Measurements from ENCODE around the gene AKAP11.

AKAP11 gene

DNA sequence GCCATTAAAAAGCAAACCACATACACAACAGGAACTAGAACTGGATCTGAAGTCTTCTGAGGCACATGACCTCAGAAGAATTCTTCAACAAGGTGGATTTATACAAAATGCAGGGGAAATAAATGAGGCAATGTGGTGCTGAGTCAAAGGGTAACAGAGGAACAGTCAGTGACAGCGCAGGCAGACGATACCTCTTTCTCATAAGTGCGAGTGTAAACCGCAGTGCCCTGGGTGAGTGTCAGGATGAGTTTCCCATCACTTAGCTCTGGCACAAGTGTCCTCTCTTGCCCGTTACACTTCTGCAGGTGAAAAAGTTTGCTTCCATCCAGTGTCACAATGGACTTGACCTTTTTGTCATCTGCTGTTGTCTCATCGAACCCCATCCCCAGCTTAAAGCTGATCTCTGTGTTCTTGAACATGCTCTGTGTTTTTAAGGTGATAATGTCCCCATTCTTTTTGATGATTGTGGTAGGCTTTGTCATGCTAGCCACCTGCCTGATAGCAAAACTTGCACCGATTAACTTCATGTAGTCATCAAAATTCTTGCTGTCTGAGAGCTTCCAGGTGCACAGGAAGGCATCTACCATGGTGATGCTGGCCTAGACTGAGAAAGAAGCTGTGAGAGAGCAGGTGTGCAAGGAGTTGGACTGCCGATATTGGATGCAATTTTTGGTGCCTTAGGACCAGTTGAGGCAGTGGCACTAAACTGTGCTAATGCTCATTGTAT is 97.3 kb downstream of the AKAP11 start:
- peak; percentile 53 for DNase-seq
- no peaks in the 10 kb centered on the region for H3K9me3 ChIP-seq (replicated peaks; ENCODE audit: insufficient read depth, low read length)
- no peaks in the 10 kb centered on the region for H3K79me2 ChIP-seq (ENCODE audit: low read length)
- no peaks in the 10 kb centered on the region for H3K36me3 ChIP-seq (replicated peaks; ENCODE audit: insufficient read depth, low read length)
- H3K9ac ChIP-seq (ENCODE audit: low read length): no peak overlapping the region
- peaks cover 8% of the 10 kb centered on the region; the same call in 1 of the 2 replicates for H3K4me1 ChIP-seq (ENCODE audit: low read length)
- no peak overlapping the region for H3K4me3 ChIP-seq (ENCODE audit: low read length)
- H3F3A ChIP-seq (ENCODE audit: insufficient read depth, low read length): no peaks in the 10 kb centered on the region
- H2AFZ ChIP-seq (ENCODE audit: low read length): no peak overlapping the region
- TF ChIP-seq EZH2phosphoT487 (IDR thresholded peaks at IDR 0.05; ENCODE audit: low read length): no peak
- TF ChIP-seq, protein P1, sequence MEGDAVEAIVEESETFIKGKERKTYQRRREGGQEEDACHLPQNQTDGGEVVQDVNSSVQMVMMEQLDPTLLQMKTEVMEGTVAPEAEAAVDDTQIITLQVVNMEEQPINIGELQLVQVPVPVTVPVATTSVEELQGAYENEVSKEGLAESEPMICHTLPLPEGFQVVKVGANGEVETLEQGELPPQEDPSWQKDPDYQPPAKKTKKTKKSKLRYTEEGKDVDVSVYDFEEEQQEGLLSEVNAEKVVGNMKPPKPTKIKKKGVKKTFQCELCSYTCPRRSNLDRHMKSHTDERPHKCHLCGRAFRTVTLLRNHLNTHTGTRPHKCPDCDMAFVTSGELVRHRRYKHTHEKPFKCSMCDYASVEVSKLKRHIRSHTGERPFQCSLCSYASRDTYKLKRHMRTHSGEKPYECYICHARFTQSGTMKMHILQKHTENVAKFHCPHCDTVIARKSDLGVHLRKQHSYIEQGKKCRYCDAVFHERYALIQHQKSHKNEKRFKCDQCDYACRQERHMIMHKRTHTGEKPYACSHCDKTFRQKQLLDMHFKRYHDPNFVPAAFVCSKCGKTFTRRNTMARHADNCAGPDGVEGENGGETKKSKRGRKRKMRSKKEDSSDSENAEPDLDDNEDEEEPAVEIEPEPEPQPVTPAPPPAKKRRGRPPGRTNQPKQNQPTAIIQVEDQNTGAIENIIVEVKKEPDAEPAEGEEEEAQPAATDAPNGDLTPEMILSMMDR (IDR thresholded peaks at IDR 0.05; ENCODE audit: low read length): no peak
- no peaks in the 10 kb centered on the region for H3K27me3 ChIP-seq (replicated peaks; ENCODE audit: insufficient read depth, low read length)
- H3K4me2 ChIP-seq (ENCODE audit: low read depth, low read length): no peak overlapping the region
- no peaks in the 10 kb centered on the region for H3K9me2 ChIP-seq (replicated peaks; ENCODE audit: insufficient read depth, low read length)
- H4K20me1 ChIP-seq (ENCODE audit: insufficient read depth, low read length): no peaks in the 10 kb centered on the region
- H3K27ac ChIP-seq (ENCODE audit: low read length): no peak overlapping the region

DNA sequence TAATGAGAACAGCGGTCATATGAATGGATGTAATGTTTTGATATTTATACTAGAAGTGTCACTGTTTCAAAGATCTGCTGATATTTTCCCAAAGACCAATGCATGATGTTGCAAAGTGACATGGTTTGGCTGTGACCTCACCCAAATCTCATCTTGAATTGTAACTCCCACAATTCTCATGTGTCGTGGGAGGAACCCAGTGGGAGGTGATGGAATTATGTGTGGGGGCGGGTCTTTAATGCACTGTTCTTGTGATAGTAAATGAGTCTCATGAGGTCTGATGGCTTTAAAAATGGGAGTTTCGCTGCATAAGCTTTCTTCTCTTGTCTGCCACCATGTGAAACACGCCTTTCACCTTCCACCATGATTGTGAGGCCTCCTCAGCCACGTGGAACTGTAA is 98.3 kb downstream of the AKAP11 start:
- Histone ChIP-seq H3K4me1 (ENCODE audit: low read length) (peaks cover 8% of the 10 kb centered on the region; the same call in 1 of the 2 replicates), H3K4me3 (ENCODE audit: low read length) (no peak overlapping the region), H3F3A (ENCODE audit: insufficient read depth, low read length) (no peaks in the 10 kb centered on the region), H3K27ac (ENCODE audit: low read length) (no peak overlapping the region), H3K79me2 (ENCODE audit: low read length) (no peaks in the 10 kb centered on the region), H3K36me3 (replicated peaks; ENCODE audit: insufficient read depth, low read length) (no peaks in the 10 kb centered on the region), H4K20me1 (ENCODE audit: insufficient read depth, low read length) (no peaks in the 10 kb centered on the region), H3K4me2 (ENCODE audit: low read depth, low read length) (no peak overlapping the region), H2AFZ (ENCODE audit: low read length) (no peak overlapping the region), H3K9me3 (replicated peaks; ENCODE audit: insufficient read depth, low read length) (no peaks in the 10 kb centered on the region), H3K9ac (ENCODE audit: low read length) (no peak overlapping the region), H3K9me2 (replicated peaks; ENCODE audit: insufficient read depth, low read length) (no peaks in the 10 kb centered on the region), H3K27me3 (replicated peaks; ENCODE audit: insufficient read depth, low read length) (no peaks in the 10 kb centered on the region)
- DNase-seq: no peak
- no peak for TF ChIP-seq EZH2 (optimal IDR thresholded peaks at IDR 0.05; ENCODE audit: low read depth, low read length)
- no peak for TF ChIP-seq EZH2phosphoT487 (IDR thresholded peaks at IDR 0.05; ENCODE audit: low read length)
- TF ChIP-seq, protein P1 (IDR thresholded peaks at IDR 0.05; ENCODE audit: low read length): no peak
